ENCODE results near the gene GNB1L. TPM values are rescaled to one million over a fixed set of nuclear protein-coding genes. Genes with fewer than 3 reads are reported as not detected.

GNB1L gene
- total RNA-seq, 4 donors from 2014 or later = 4.6 to 8.7 (median 6.8) TPM

GRCh38 chr22:19766511-19767426 is 87.9 kb downstream of the GNB1L start:
- Histone ChIP-seq H3K4me3 (peak overlapping the region; percentile 40 to 49 (median 46)), H3K9me3 (no peaks in the 10 kb centered on the region), H3K27ac (replicated peaks in 1 of 4) (no peak overlapping the region), H3K27me3 (peaks cover 0 to 100% (median 51%) of the 10 kb centered on the region in 4 donors), H3K36me3 (no peaks in the 10 kb centered on the region), H3K4me1 (peaks cover 17 to 32% (median 31%) of the 10 kb centered on the region in 4 donors)
- TF ChIP-seq EP300 (IDR thresholded peaks at IDR 0.05) (no peak), POLR2AphosphoS5 (IDR thresholded peaks at IDR 0.05) (no peak), POLR2A (IDR thresholded peaks at IDR 0.05; ENCODE audit: low read depth) (no peak)
- TF ChIP-seq, protein P1, sequence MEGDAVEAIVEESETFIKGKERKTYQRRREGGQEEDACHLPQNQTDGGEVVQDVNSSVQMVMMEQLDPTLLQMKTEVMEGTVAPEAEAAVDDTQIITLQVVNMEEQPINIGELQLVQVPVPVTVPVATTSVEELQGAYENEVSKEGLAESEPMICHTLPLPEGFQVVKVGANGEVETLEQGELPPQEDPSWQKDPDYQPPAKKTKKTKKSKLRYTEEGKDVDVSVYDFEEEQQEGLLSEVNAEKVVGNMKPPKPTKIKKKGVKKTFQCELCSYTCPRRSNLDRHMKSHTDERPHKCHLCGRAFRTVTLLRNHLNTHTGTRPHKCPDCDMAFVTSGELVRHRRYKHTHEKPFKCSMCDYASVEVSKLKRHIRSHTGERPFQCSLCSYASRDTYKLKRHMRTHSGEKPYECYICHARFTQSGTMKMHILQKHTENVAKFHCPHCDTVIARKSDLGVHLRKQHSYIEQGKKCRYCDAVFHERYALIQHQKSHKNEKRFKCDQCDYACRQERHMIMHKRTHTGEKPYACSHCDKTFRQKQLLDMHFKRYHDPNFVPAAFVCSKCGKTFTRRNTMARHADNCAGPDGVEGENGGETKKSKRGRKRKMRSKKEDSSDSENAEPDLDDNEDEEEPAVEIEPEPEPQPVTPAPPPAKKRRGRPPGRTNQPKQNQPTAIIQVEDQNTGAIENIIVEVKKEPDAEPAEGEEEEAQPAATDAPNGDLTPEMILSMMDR (IDR thresholded peaks at IDR 0.05) = no peak
- intact Hi-C loops (cut with DNase I) = loop anchor here (10.0 kb wide), 1 partner anchor 78 kb away; no protein-coding TSS in a partner anchor
- 5% methylated on average over 36 of the region's 103 CpGs for WGBS
- no peak for DNase-seq (ENCODE audit: extremely low spot score)

- no peak for DNase-seq (ENCODE audit: extremely low spot score)
- H3K4me1 ChIP-seq = peaks cover 17 to 38% (median 34%) of the 10 kb centered on the region in 4 donors
- peak overlapping the region; percentile 40 to 49 (median 46) for H3K4me3 ChIP-seq
- TF ChIP-seq EP300 (IDR thresholded peaks at IDR 0.05) = no peak
- TF ChIP-seq, protein P1 (IDR thresholded peaks at IDR 0.05) = no peak
- no peak for TF ChIP-seq POLR2AphosphoS5 (IDR thresholded peaks at IDR 0.05)
- TF ChIP-seq POLR2A (IDR thresholded peaks at IDR 0.05; ENCODE audit: low read depth) = no peak
- H3K27me3 ChIP-seq = peaks cover 0 to 100% (median 53%) of the 10 kb centered on the region in 4 donors
- H3K9me3 ChIP-seq = no peaks in the 10 kb centered on the region
- no peaks in the 10 kb centered on the region for H3K36me3 ChIP-seq
- H3K27ac ChIP-seq (replicated peaks in 1 of 4) = no peak overlapping the region
- intact Hi-C loops (cut with DNase I) = loop anchor here (10.0 kb wide), 1 partner anchor 79 kb away; no protein-coding TSS in a partner anchor
- WGBS = no CpG with 5 or more reads among the region's 36 CpGs
Observed at GRCh38 chr22:19766240-19766510, 88.5 kb downstream of the GNB1L start.

GRCh38 chr22:19765477-19766239 is 89.0 kb downstream of the GNB1L start:
- Histone ChIP-seq H3K4me1 (peaks cover 17 to 41% (median 36%) of the 10 kb centered on the region in 4 donors), H3K4me3 (peak overlapping the region; percentile 40 to 49 (median 46)), H3K27me3 (peaks cover 0 to 98% (median 53%) of the 10 kb centered on the region in 4 donors), H3K27ac (replicated peaks in 1 of 4) (no peak overlapping the region), H3K36me3 (no peaks in the 10 kb centered on the region), H3K9me3 (no peaks in the 10 kb centered on the region)
- 9% methylated on average over 50 of the region's 83 CpGs for WGBS
- intact Hi-C loops (cut with DNase I) = loop anchor here (10.0 kb wide), 1 partner anchor 79 kb away; no protein-coding TSS in a partner anchor
- no peak for DNase-seq (ENCODE audit: extremely low spot score)
- no peak for TF ChIP-seq EP300 (IDR thresholded peaks at IDR 0.05)
- TF ChIP-seq, protein P1 (IDR thresholded peaks at IDR 0.05) = no peak
- TF ChIP-seq POLR2A (IDR thresholded peaks at IDR 0.05; ENCODE audit: low read depth) = no peak
- TF ChIP-seq POLR2AphosphoS5 (IDR thresholded peaks at IDR 0.05) = no peak

DNA sequence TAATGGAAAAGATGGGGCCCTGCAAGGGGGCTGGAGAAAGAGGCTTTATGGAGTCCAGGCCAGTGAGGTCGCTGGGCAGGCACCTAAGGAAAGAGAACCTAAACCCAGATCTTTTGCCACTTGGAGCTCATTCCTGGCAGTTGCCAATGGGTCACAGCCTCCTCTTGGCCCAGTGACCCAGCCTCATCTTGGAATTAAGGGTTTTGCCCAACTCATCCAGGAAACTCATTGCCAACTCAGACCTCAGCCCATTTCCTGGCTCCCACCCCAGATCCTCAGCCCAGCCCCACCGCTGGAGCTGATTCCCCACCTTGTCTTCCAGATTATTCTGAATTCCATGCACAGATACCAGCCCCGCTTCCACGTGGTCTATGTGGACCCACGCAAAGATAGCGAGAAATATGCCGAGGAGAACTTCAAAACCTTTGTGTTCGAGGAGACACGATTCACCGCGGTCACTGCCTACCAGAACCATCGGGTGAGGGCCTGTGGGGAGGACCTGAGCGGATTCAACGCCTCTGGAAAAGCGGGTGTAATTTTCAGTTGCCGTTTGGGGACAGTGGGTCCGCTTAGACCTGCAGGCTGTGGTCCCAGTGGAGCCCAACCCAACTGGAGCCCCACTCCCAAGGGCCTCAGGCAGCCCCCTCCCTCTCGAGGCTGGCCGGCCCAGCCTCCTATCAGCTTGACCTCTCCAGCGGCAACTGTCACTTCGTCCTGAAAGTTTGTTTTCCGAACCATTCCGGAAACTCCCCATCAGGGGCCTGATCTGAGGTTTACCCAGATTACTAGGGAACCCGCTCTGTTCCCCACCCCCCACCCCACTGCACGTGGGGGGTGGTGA is 89.8 kb downstream of the GNB1L start:
- H3K9me3 ChIP-seq = no peaks in the 10 kb centered on the region
- no peaks in the 10 kb centered on the region for H3K36me3 ChIP-seq
- intact Hi-C loops (cut with DNase I) = loop anchor here (10.0 kb wide), 1 partner anchor 80 kb away; no protein-coding TSS in a partner anchor
- no peak for TF ChIP-seq EP300 (IDR thresholded peaks at IDR 0.05)
- TF ChIP-seq, protein P1 (IDR thresholded peaks at IDR 0.05) = no peak
- no peak for TF ChIP-seq POLR2A (IDR thresholded peaks at IDR 0.05; ENCODE audit: low read depth)
- no peak for TF ChIP-seq POLR2AphosphoS5 (IDR thresholded peaks at IDR 0.05)
- H3K4me1 ChIP-seq = peaks cover 17 to 46% (median 41%) of the 10 kb centered on the region in 4 donors
- no peak overlapping the region for H3K27ac ChIP-seq (replicated peaks in 1 of 4)
- no peak overlapping the region for H3K4me3 ChIP-seq
- DNase-seq (ENCODE audit: extremely low spot score) = no peak
- H3K27me3 ChIP-seq = peaks cover 0 to 95% (median 54%) of the 10 kb centered on the region in 4 donors
- WGBS = 74% methylated on average over 23 of the region's 25 CpGs

All from esophagus muscularis mucosa (tissue), 4 donors.